ENCODE data around the gene LEAP2.

- TF ChIP-seq POLR2AphosphoS5 (IDR thresholded peaks at IDR 0.05; ENCODE audit: low read depth, low read length) (no peak), TEAD4 (IDR thresholded peaks at IDR 0.05; ENCODE audit: low read depth, low read length) (no peak), CEBPB (IDR thresholded peaks at IDR 0.05; ENCODE audit: low read depth, low read length) (no peak), POLR2A (IDR thresholded peaks at IDR 0.05; ENCODE audit: control extremely low read depth in 1 of 2, low read depth in 2 of 2, low read length in 2 of 2) (no peak; a peak in 1 of 3 replicates), TCF12 (IDR thresholded peaks at IDR 0.05; ENCODE audit: low read depth, low read length) (no peak), MAFK (IDR thresholded peaks at IDR 0.05; ENCODE audit: low read depth, low read length) (no peak), JUND (IDR thresholded peaks at IDR 0.05; ENCODE audit: low read length) (no peak), RXRA (IDR thresholded peaks at IDR 0.05; ENCODE audit: insufficient read depth, low read depth, low read length) (no peak), CTCF (IDR thresholded peaks at IDR 0.05; ENCODE audit: control extremely low read depth in 1 of 3, insufficient read depth in 1 of 3, low read depth in 1 of 3, low read length in 3 of 3) (no peak), USF2 (IDR thresholded peaks at IDR 0.05; ENCODE audit: low read length) (no peak), ZNF274 (IDR thresholded peaks at IDR 0.05; ENCODE audit: borderline replicate concordance, extremely low read depth, low read length) (no peak), RBBP5 (IDR thresholded peaks at IDR 0.05; ENCODE audit: borderline replicate concordance, low read depth, low read length) (no peak), CREB1 (IDR thresholded peaks at IDR 0.05) (peak; percentile 63)
These were observed 42.9 kb upstream of the LEAP2 start, which contains the start of gene SHROOM1 for GRCh38 chr5:132830436-132831094.

Data from H1 (cell line).